HCEC 1CT (cell line): ENCODE data around the gene OR4D6.
"Not testable (repeated sequence)": the region's sequence is repeated elsewhere in the genome, so short reads cannot be mapped to it uniquely, and the experiment has no call there.

Experiments used
- DNase-seq: peaks from one replicate; pipeline ENCODE4 v3.0.0-alpha.2; 2017

The OR4D6 gene

GRCh38 chr11:59456661-59457060, at the start of gene OR4D6:
Gene OR4D6, plus strand, starts transcription at chr11:59456961. Its CDS starts 0 bp downstream, at chr11:59456961.
- no peak for DNase-seq

GRCh38 chr11:59413646-59414045, 43.1 kb upstream of the OR4D6 start:
- DNase-seq = no peak

GRCh38 chr11:59415111-59415510, 41.6 kb upstream of the OR4D6 start:
- no peak for DNase-seq

- DNase-seq = no peak
These were observed 40.1 kb upstream of the OR4D6 start for GRCh38 chr11:59416613-59417012.

GRCh38 chr11:59417023-59417422, 39.7 kb upstream of the OR4D6 start:
- DNase-seq = no peak

GRCh38 chr11:59418156-59418555, 38.6 kb upstream of the OR4D6 start:
- no peak for DNase-seq

GRCh38 chr11:59423835-59424234, 32.9 kb upstream of the OR4D6 start:
- no peak for DNase-seq

GRCh38 chr11:59425131-59425530, 31.6 kb upstream of the OR4D6 start:
- DNase-seq = no peak

GRCh38 chr11:59426361-59427067, 30.2 kb upstream of the OR4D6 start, which contains the start of gene OR5A2:
Gene OR5A2, minus strand, starts transcription at chr11:59426413. Its CDS starts 3,460 bp downstream, at chr11:59422953.
- no peak for DNase-seq

- DNase-seq = no peak
These were observed 29.7 kb upstream of the OR4D6 start for GRCh38 chr11:59427068-59427382.

GRCh38 chr11:59429924-59430516, 26.7 kb upstream of the OR4D6 start:
- peak; percentile 39 for DNase-seq

- DNase-seq = no peak
These were observed 20.6 kb upstream of the OR4D6 start, which contains the start of gene OR5A1 for GRCh38 chr11:59436169-59436568. Gene OR5A1, plus strand, starts transcription at chr11:59436469. Its CDS starts 6,700 bp downstream, at chr11:59443169.

GRCh38 chr11:59437770-59438169, 19.0 kb upstream of the OR4D6 start:
- no peak for DNase-seq

- DNase-seq = not testable (repeated sequence)
These were observed 11.1 kb upstream of the OR4D6 start for GRCh38 chr11:59445624-59446023.

GRCh38 chr11:59448484-59448883, 8.3 kb upstream of the OR4D6 start:
- no peak for DNase-seq

- no peak for DNase-seq
These were observed 3.2 kb downstream of the OR4D6 start for GRCh38 chr11:59459916-59460315.

GRCh38 chr11:59463190-59463641, 6.5 kb downstream of the OR4D6 start:
- peak; percentile 56 for DNase-seq

- no peak for DNase-seq
These were observed 16.3 kb downstream of the OR4D6 start, which contains the start of gene OR4D10 for GRCh38 chr11:59473015-59473414. Gene OR4D10, plus strand, starts transcription at chr11:59473315. Its CDS starts 4,115 bp downstream, at chr11:59477430.

- no peak for DNase-seq
These were observed 18.4 kb downstream of the OR4D6 start for GRCh38 chr11:59475176-59475575.

- no peak for DNase-seq
These were observed 23.1 kb downstream of the OR4D6 start for GRCh38 chr11:59479906-59480305.

- no peak for DNase-seq
These were observed 23.6 kb downstream of the OR4D6 start for GRCh38 chr11:59480359-59480758.

- no peak for DNase-seq
These were observed 45.2 kb downstream of the OR4D6 start for GRCh38 chr11:59501931-59502330.

GRCh38 chr11:59503276-59503675, 46.5 kb downstream of the OR4D6 start, which contains the start of gene OR4D11:
Gene OR4D11, plus strand, starts transcription at chr11:59503576. Its CDS starts 0 bp downstream, at chr11:59503576.
- no peak for DNase-seq
